Measurements from ENCODE around the gene CIBAR2. TPM values are rescaled to one million over a fixed set of nuclear protein-coding genes. Genes with fewer than 3 reads are reported as not detected.

The CIBAR2 gene
- total and polyA plus RNA-seq, 7 donors, result not detected

DNA sequence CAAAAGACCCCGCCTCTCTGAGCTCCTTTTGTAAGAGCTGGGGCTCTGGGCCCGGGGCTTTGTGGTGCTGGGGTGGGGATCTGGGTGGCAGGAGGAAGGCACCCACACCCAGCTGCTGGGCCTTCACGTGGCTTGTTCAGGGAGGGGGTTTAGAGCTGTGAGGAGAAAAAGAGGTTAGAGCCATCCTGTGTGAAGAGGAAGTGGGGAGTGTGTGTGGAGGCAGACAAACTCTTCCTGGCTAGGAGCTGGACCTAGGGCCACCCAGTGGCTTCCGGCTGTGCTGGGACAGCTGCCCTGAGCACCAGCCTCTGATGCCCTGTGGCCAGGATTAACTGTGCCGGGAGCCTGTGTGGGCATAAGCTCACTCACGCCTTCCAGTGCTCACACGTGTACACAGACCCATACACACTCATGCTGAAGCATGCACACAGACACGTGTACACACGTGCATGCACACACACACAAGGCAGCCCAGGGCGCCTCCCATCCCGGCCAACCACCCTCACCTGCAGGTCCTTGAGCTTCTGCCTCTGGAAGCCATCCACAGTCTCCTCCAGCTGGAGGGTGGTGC lies 7.4 kb downstream of the CIBAR2 start:
- Histone ChIP-seq H3K9me3 (no peaks in the 10 kb centered on the region), H3K4me3 (no peak overlapping the region), H3K27me3 (no peaks in the 10 kb centered on the region), H3K4me1 (no peaks in the 10 kb centered on the region), H3K27ac (no peak overlapping the region), H3K36me3 (no peaks in the 10 kb centered on the region)
- WGBS, 2 donors, result 52% methylated on average over 11 of the region's 11 CpGs
- DNase-seq, result no peak
- TF ChIP-seq EP300 (IDR thresholded peaks at IDR 0.05) (no peak), POLR2A (IDR thresholded peaks at IDR 0.05) (no peak), POLR2AphosphoS5 (IDR thresholded peaks at IDR 0.05) (no peak)
- TF ChIP-seq, protein P1, sequence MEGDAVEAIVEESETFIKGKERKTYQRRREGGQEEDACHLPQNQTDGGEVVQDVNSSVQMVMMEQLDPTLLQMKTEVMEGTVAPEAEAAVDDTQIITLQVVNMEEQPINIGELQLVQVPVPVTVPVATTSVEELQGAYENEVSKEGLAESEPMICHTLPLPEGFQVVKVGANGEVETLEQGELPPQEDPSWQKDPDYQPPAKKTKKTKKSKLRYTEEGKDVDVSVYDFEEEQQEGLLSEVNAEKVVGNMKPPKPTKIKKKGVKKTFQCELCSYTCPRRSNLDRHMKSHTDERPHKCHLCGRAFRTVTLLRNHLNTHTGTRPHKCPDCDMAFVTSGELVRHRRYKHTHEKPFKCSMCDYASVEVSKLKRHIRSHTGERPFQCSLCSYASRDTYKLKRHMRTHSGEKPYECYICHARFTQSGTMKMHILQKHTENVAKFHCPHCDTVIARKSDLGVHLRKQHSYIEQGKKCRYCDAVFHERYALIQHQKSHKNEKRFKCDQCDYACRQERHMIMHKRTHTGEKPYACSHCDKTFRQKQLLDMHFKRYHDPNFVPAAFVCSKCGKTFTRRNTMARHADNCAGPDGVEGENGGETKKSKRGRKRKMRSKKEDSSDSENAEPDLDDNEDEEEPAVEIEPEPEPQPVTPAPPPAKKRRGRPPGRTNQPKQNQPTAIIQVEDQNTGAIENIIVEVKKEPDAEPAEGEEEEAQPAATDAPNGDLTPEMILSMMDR (IDR thresholded peaks at IDR 0.05), result no peak
- intact Hi-C loops (cut with DNase I), result no loop called here

DNA sequence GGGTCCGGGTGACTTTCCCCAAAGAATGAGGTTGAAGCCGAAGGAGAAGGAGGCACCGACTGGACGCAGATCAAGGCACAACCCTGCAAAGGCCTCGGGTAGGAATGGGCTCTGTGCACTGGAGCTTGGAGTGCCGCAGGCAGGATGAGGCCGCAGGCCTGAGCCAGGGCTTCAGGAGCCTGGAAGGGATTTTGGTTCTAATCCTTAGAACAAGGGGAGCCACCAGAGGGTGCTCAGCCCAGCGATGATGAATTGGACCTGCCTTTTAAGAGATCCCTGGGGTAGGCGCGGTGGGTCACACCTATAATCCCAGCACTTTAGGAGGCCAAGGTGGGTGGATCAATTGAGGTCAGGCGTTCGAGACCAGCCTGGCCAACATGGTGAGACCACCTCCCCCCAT lies 8.1 kb downstream of the CIBAR2 start:
- WGBS, 2 donors, result 86 to 90% methylated on average over 12 of the region's 12 CpGs
- Histone ChIP-seq H3K9me3 (no peaks in the 10 kb centered on the region), H3K27me3 (no peaks in the 10 kb centered on the region), H3K4me1 (no peaks in the 10 kb centered on the region), H3K4me3 (no peak overlapping the region), H3K36me3 (no peaks in the 10 kb centered on the region), H3K27ac (no peak overlapping the region)
- intact Hi-C loops (cut with DNase I), result no loop called here
- DNase-seq, result no peak
- TF ChIP-seq POLR2AphosphoS5 (IDR thresholded peaks at IDR 0.05), result no peak
- TF ChIP-seq, protein P1 (IDR thresholded peaks at IDR 0.05), result no peak
- TF ChIP-seq EP300 (IDR thresholded peaks at IDR 0.05), result no peak
- TF ChIP-seq POLR2A (IDR thresholded peaks at IDR 0.05), result no peak

DNA sequence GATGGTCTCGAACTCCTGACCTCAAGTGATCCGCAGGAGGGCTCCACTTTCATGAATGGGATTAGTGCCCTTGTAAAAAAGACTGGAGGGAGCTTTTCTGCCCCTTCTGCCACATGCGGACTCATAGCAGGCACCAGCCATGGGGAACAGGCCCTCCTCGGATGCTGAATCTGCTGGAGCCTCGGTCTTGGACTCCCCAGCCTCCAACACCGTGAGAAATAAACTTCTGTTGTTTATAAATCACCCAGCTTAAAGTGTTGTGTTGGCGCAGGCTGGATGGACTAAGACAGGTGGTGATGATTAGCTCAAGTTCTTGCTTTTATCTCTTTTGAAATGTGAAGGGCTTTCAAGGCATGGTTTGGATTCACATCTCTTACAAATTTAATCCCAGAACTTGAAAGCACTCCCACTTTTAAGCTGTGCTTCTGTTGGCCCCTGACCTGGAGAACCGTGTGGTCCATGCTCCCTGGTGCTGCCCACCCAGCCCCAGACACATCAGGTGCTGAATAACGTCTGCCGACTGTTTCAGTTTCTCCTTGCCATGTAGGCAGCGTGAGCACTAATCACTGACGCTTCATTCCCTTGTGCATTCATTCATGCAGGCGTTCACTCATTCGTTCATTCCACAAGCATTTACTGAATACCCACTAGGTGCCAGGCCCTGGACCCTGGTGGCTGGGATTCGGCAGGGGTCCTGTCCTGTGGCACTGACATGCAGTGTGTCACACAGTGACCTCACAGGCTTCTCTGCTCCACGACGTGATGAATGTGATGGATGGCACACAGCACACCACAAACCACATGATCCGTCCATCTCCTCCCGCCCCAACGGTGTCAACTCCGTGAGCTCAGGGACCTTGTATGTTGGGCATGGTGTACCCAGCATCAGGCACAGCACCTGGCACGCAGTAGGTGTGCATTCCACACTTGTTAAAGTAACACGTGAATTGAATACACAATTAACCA lies 8.9 kb downstream of the CIBAR2 start:
- H3K9me3 ChIP-seq, result no peaks in the 10 kb centered on the region
- intact Hi-C loops (cut with DNase I), result no loop called here
- no peaks in the 10 kb centered on the region for H3K36me3 ChIP-seq
- H3K27ac ChIP-seq, result no peak overlapping the region
- H3K4me1 ChIP-seq, result no peaks in the 10 kb centered on the region
- DNase-seq, result no peak
- TF ChIP-seq, protein P1 (IDR thresholded peaks at IDR 0.05), result no peak
- TF ChIP-seq POLR2AphosphoS5 (IDR thresholded peaks at IDR 0.05) (no peak), EP300 (IDR thresholded peaks at IDR 0.05) (no peak), POLR2A (IDR thresholded peaks at IDR 0.05) (no peak)
- H3K27me3 ChIP-seq, result no peaks in the 10 kb centered on the region
- no peak overlapping the region for H3K4me3 ChIP-seq
- 82 to 87% methylated on average over 23 of the region's 23 CpGs for WGBS, 2 donors

DNA sequence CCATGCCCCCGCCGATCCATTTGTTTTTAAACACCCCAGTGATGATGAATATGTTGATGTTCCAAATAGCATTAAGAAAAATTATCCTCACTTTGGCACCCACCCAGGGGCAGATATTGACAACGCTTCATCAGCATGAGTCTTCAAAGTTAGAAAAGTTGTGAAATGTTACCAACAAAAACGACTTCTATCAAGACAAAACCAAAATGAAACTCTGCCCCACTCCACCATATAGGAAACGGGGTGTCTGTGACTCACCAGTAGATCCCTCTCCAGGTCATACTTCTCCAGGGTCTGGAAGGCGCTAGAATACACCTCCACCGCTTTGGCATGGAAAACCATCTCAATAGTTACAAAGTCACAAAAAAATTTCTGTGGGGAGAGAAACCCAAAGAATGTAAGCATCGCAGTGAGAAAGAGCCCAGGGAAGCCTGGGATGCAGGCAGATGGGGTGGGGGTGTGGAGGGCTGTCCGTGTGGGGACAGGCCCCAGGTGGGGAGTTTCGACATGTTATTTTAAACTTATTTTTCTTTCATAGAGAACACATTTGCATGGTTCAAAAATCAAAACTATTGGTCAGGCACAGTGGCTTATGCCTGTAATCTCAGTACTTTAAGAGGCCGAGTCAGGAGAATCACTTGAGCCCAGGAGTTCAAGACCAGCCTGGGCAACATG lies 10.2 kb downstream of the CIBAR2 start:
- TF ChIP-seq, protein P1 (IDR thresholded peaks at IDR 0.05), result no peak
- TF ChIP-seq POLR2AphosphoS5 (IDR thresholded peaks at IDR 0.05), result no peak
- intact Hi-C loops (cut with DNase I), result no loop called here
- Histone ChIP-seq H3K27ac (no peak overlapping the region), H3K4me1 (no peaks in the 10 kb centered on the region), H3K27me3 (no peaks in the 10 kb centered on the region), H3K36me3 (no peaks in the 10 kb centered on the region), H3K9me3 (no peaks in the 10 kb centered on the region), H3K4me3 (no peak overlapping the region)
- WGBS, 2 donors, result 77 to 79% methylated on average over 11 of the region's 11 CpGs
- DNase-seq, result no peak

Data from sigmoid colon (tissue), 7 donors.